NCI-H524 (cell line): Measurements from ENCODE around the gene ACVR1B.
"Not testable (repeated sequence)": the region's sequence is repeated elsewhere in the genome, so short reads cannot be mapped to it uniquely, and the experiment has no call there.

ENCODE experiments used
- DNase-seq, 2 experiments: peaks; one replicate each; lab custom pipeline; 2025; lab: John Stamatoyannopoulos, UW

ACVR1B gene

DNA sequence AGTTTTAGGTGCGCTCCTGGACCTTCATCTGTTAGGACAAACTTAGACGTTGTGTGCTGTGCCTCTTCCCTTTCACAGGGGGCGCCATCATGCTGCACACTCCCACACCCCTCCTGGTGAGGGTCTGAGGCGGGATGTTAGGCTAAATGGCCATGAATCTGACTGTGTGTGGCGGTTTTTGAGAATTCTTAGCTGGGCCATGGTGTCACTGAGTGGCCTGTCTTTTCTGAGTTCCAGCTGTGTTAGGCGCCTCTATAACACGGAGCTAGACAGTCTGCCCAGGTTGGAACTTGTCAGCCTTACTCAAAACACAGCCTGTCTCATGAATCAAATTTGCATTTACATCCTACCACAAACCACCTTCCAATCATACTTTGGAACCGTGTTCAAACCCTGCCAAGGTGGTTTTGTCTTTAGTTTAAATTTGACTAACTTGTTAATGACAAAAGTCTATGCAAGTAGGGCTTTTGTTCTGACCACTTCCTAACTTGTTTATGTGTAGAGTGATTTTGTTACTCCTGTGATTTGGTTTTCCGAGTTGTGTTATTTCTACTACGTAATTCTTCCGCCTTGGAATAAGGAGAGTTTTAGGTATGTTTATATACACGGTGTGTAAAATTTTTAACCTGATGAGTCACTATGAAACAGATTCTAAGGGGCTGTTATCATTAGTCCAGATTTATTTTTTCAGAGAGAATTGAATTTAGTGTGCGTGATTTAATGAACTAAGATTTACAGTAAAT lies 19.6 kb downstream of the ACVR1B start:
- no peak for DNase-seq

GRCh38 chr12:51971679-51972421 lies 20.4 kb downstream of the ACVR1B start:
- DNase-seq: no peak

GRCh38 chr12:51972422-51972812 lies 20.9 kb downstream of the ACVR1B start:
- DNase-seq: no peak

- no peak for DNase-seq
These were observed 21.4 kb downstream of the ACVR1B start for GRCh38 chr12:51972849-51973273.

DNA sequence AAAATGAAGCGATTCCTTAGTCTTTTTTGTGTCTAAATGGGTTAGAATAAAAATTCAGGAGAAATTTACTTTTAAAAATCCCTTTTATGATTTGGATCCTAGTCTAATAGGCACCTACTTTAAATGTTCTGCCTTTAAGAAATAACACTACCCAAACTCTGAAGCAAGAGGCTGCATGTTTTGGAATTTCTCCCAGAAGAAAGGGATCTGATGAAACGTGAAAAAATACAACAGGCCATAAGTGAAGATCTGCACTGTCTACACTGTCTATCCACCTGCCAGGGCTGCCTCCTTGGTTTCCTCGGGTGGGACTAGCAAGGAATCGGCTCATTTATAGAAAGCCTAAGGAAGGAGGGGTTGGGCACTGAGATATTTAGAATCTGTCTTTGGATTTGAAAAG lies 22.1 kb downstream of the ACVR1B start:
- no peak for DNase-seq

- no peak for DNase-seq
These were observed 23.1 kb downstream of the ACVR1B start for GRCh38 chr12:51974646-51975045.

GRCh38 chr12:51975196-51975595 lies 23.7 kb downstream of the ACVR1B start:
- DNase-seq: peak in 1 of 2 experiments; percentile 4

DNA sequence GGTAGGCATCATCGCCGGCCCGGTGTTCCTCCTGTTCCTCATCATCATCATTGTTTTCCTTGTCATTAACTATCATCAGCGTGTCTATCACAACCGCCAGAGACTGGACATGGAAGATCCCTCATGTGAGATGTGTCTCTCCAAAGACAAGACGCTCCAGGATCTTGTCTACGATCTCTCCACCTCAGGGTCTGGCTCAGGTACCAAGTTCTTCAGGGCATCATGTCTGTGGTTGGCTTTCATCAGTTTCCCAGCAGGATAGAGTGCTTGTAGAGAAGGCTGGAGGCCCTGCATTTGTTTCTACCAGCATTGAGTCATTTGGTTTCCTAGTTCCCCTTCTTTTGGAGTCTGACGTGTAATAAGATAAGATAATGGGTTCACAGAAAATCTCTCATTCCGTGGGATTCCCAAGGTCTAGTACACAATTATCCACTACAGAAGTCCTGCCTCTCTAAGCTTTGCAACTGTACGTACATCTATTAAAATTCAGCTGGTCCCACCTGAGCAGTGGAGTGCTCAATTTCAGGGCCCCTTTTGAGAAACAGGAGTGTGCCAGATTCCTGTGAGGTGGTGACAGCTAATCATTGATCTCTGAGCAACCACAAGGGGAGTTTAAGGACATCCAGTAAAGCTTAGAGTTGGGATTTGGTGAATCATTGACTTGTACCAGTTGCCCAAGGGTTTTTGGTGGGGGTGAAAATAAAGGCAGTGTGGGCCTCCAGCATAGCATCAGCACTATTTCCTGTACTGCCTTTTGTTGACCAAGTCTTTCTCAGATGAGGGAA lies 25.1 kb downstream of the ACVR1B start:
- DNase-seq: no peak

GRCh38 chr12:51977320-51977753 lies 25.8 kb downstream of the ACVR1B start:
- no peak for DNase-seq

GRCh38 chr12:51979306-51979705 lies 27.8 kb downstream of the ACVR1B start:
- not testable (repeated sequence) for DNase-seq

DNA sequence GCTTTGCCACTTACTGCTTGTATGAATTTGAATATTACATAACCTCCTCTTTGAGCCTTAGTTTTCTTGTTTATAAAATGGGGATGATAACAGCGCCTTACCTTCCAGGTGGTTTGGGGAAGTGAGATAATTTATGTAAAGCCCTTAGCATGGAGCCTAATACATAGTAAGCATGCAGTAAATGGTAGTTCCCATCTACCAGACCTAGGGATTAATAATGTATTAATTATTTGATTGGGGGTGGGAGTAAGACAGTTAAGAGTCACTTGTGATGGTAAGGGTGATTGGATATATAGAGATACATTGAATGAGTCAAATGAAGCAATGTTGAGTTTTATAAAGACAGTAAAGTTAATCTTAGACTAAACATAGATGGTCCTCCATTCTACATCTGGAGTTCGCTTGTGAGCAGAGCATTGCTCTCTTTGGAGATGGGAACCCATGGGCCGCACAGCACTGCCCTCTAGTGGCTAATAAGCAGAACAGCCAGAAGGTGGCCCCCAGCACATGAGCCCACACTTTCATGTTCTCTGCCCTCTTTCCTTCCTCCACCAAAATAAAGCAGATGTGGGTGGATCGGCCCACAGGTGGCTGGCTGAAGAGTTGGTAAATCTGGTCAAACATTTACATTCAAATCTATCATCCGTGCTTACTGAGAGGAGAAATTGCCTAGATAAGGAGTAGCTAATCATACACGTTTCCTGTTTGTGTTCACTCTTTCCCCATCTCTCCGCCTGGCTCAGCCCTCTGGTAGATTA lies 28.7 kb downstream of the ACVR1B start:
- DNase-seq: peak; percentile 47 to 67

- no peak for DNase-seq
These were observed 29.3 kb downstream of the ACVR1B start for GRCh38 chr12:51980809-51981127.

DNA sequence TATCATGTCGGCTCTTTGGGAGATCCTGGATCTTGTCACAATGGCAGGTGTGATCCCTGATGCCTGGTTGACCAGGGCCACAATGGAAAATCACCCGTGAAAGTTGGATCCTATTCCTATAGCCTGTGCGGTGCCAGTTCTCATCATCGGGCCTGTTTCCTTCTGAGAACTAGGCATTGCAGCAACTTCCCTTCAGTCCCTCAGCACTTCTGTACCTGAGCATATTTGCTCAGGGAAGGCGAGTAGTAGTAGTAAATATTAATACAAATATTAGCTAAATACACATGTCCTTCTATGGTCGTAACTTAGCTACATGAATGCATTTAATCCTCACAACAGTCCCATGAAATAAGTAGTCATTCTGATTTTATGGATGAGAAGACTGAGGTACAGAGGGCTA lies 33.2 kb downstream of the ACVR1B start:
- no peak for DNase-seq

- DNase-seq: no peak
These were observed 33.8 kb downstream of the ACVR1B start for GRCh38 chr12:51985154-51985835.

- DNase-seq: no peak
These were observed 35.3 kb downstream of the ACVR1B start for GRCh38 chr12:51986834-51987233.

DNA sequence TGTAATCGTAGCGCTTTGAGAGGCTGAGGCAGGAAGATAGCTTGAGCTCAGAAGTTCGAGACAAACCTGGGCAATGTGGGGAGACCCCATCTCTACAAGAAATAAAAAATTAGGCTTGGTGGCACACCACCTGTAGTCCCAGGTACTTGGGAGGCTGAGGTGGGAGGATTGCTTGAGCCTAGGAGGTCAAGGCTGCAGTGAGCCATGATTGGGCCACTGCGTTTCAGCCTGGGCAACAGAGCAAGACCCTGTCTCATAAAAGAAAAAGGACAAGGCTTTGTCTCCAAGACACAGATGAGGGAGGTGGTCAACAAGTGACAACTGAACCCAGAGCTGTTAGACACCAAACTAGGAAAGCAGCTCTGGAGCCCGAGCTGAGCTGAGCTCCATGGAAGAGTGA lies 40.7 kb downstream of the ACVR1B start:
- DNase-seq: no peak

- no peak for DNase-seq
These were observed 43.0 kb downstream of the ACVR1B start for GRCh38 chr12:51994539-51994820.

- no peak for DNase-seq
These were observed 43.5 kb downstream of the ACVR1B start for GRCh38 chr12:51994959-51995358.

GRCh38 chr12:51997136-51997535 lies 45.6 kb downstream of the ACVR1B start:
- DNase-seq: no peak

DNA sequence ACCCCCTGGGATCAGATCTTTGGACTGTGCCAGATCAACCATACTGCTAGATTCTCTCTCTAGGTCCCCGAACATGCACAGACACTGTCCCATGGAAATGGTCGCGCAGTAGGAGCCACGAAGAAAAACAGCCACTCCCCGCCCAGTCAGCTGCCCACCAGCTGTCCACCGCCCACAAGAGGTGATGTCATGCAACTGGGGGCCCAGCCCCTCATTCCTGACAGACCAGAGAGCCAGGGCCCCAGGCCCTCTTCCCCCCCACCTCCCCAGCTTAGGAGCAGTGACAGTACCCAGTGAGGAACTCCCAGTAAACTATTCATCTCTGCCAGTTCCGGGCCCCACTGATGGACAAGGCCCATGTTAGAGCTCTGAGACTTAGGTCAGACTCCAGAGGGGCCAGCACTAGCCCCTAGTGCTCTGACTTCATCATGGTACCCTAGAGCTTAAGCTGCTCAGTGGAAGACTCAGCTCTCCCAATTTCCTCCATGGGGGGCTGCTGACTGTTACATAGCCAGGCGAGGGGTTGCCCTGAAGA lies 51.6 kb downstream of the ACVR1B start:
- no peak for DNase-seq

GRCh38 chr12:52003591-52003990 lies 52.1 kb downstream of the ACVR1B start:
- DNase-seq: peak; percentile 78 to 90
